Natural killer cell treated with Interleukin-12 subunit alpha and Interleukin-12 subunit beta and Interleukin-15 and Interleukin-18, amount 100 ng/mL, for 72 hours (primary cell): ENCODE measurements around the gene PNPLA2. TPM values are rescaled to one million over a fixed set of nuclear protein-coding genes. Genes with fewer than 3 reads are reported as not detected.
A peak's percentile ranks its signal among the peaks of the same experiment; 100 is the strongest.

ENCODE experiments used
- ATAC-seq, 2 donors: fragments of 150-1000 bp; cut with Tn5 transposase in 1 of 2; sonication (Bioruptor Pico), chemical (Tn5 transposase) in 1 of 2; 2 replicates each; pipeline ENCODE4 v1.10.0; 2021
- DNase-seq: peaks from one replicate; pipeline ENCODE4 v3.0.0; 2022; ENCODE audit warnings: low spot score
- H3K27ac Mint-ChIP-seq, 2 donors: 1 replicate in 1 of 2; 2 replicates in 1 of 2; pipeline ENCODE4 v1.8.0; 2022; ENCODE audit warnings: mixed read lengths in 2 of 2, mild to moderate bottlenecking in 1 of 2, moderate library complexity in 1 of 2
- H3K27me3 Mint-ChIP-seq, 2 donors: 1 replicate in 1 of 2; 2 replicates in 1 of 2; pipeline ENCODE4 v1.8.0; 2022; ENCODE audit warnings: mixed read lengths in 2 of 2
- H3K36me3 Mint-ChIP-seq: one replicate; pipeline ENCODE4 v1.8.0; 2022; ENCODE audit warnings: mixed read lengths
- H3K4me1 Mint-ChIP-seq, 2 donors: 1 replicate in 1 of 2; 2 replicates in 1 of 2; pipeline ENCODE4 v1.8.0; 2022; ENCODE audit warnings: low read depth in 2 of 2, mixed read lengths in 2 of 2, mild to moderate bottlenecking in 1 of 2
- H3K4me3 Mint-ChIP-seq: one replicate; pipeline ENCODE4 v1.8.0; 2022; ENCODE audit warnings: mixed read lengths
- H3K9me3 Mint-ChIP-seq: 2 replicates; pipeline ENCODE4 v1.8.0; 2022; ENCODE audit warnings: mixed read lengths
- total RNA-seq, 2 donors: library from RNA; stranded (reverse); gene quantifications; one replicate each; pipeline ENCODE4 v1.2.3, GENCODE V29; 2022

The PNPLA2 gene
- total RNA-seq, 2 donors from 2014 or later, result 69.0 to 95.0 TPM

DNA sequence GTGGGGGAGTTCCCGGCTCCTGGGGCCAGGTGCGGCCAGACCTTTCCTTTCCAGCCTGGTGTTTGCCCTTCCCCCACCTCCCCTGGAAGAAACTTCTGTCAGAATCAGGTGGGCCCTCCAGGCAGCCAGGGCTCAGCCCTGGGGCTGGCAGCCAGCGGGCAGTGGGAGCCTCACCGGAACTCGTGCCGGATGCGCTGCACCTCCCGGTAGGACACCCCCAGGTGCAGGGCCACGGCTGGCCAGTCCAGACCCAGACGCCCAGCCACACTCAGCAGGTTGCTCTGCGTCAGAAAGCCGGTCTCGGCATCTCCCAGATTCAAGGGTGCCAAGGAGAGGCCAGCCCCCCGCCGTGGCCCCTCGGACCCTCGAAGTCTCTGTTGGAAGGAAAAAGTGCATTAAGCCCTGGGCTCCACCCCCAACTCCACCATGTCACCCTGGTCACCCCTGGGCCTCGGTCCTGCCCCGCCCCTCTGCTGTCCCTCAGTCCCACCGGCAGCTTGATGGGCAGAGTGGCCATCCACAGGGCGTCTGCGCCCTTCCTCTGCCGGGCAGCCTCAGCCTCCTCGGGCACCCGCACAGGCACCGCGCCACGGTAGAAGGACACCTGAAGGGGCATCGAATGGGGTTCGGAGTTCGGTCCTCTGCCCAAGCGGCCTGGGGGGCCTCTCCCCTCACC lies 18.9 kb upstream of the PNPLA2 start:
- H3K27me3 Mint-ChIP-seq, result no peaks in the 10 kb centered on the region
- DNase-seq (no peak), ATAC-seq (no peak)
- H3K4me1 Mint-ChIP-seq, result peaks cover 7% of the 10 kb centered on the region in 2 donors
- no peaks in the 10 kb centered on the region for H3K9me3 Mint-ChIP-seq
- H3K36me3 Mint-ChIP-seq, result no peaks in the 10 kb centered on the region
- no peak overlapping the region for H3K27ac Mint-ChIP-seq
- H3K4me3 Mint-ChIP-seq, result no peak overlapping the region

DNA sequence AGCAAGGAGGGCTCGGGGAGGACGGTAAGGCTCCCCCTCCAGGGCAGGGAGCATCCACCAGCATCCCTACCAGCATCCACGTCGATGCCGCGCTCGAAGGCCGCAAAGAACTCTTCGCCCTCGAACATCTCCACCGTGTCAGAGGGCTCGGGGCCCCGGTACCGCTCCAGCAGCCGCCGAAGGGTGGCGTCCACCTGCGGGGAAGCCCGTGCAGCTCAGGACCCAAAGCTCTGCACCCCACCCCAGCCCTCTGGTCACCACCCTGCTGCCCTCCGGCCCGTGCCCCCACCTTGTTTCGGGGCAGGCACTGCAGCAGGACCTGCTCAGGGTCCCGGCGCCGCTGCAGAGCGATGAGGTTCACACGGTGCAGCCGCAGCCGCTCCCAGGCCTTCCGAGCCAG lies 18.2 kb upstream of the PNPLA2 start:
- Mint-ChIP-seq H3K9me3 (no peaks in the 10 kb centered on the region), H3K4me1 (peaks cover 7% of the 10 kb centered on the region in 2 donors), H3K4me3 (no peak overlapping the region), H3K27ac (no peak overlapping the region), H3K36me3 (no peaks in the 10 kb centered on the region), H3K27me3 (no peaks in the 10 kb centered on the region)
- no peak for DNase-seq
- ATAC-seq, result no peak

DNA sequence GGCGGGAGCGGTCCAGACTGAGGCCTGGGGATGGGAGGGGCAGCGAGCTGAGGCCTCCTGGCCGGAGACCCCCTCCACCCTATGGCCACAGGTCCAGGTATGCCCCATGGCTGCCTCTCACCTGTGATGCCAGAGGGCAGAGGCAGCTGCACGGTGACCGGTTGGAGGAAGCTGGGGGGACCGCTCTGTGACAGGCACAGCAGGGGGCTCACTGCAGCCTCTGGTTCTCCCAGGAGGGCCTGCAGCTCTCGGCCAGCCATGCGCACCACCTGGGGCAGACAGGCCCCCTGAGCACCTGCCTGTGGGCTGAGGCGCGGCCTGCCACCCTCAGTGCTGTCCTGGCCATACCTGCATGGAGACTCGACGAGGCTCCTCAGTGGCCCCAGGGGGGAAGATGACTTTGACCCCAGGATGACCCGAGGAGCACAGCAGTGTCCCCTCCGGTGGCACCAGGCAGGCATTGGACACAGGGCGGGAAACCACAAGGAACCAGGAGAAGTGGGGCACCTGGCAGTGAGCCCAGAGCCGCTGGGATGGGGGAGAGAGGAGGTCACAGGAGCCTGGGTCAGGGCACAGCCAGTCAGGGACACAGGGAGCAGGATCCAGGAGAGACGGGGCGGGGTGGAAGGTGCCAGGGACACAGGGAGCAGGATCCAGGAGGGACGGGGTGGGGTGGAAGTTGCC lies 17.5 kb upstream of the PNPLA2 start:
- Mint-ChIP-seq H3K27ac (no peak overlapping the region), H3K27me3 (no peaks in the 10 kb centered on the region), H3K4me3 (no peak overlapping the region)

DNA sequence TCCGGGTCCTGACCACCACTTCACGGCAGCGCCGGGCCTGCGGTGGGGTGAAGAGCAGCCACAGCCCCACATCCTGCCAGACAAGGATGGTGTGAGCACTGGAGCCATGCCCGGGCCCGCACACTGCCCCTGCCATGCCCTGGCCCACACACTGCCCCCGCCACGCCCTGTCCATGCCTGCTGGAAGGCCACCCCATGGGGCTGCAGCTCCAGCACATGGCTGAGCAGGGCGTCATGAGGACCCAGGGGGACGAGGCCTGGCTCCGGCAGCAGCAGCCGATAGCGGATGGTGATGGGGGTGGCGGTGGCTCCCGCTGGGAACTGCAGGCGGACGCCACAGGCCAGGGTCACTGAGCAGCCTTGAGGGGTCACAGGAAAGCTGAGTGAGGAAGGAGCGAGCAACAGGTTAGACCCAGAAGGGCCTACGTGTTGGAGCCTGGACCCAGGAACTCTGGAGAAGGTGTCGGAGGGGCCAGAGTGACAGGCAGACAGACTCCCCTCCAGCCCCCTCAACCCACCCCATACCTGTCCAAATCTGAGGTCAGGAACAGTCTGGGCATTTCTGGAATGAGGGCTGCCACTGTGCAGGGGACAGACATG lies 16.6 kb upstream of the PNPLA2 start:
- Mint-ChIP-seq H3K4me3 (no peak overlapping the region), H3K9me3 (no peaks in the 10 kb centered on the region), H3K27me3 (no peaks in the 10 kb centered on the region), H3K27ac (no peak overlapping the region), H3K4me1 (no peaks in the 10 kb centered on the region), H3K36me3 (no peaks in the 10 kb centered on the region)
- ATAC-seq (no peak), DNase-seq (no peak)

More for the DNA sequence above, 17.5 kb upstream of the PNPLA2 start:
- H3K9me3 Mint-ChIP-seq, result no peaks in the 10 kb centered on the region
- DNase-seq, result no peak
- no peak for ATAC-seq
- no peaks in the 10 kb centered on the region for H3K36me3 Mint-ChIP-seq
- H3K4me1 Mint-ChIP-seq, result peaks cover 2 to 3% of the 10 kb centered on the region in 2 donors

DNA sequence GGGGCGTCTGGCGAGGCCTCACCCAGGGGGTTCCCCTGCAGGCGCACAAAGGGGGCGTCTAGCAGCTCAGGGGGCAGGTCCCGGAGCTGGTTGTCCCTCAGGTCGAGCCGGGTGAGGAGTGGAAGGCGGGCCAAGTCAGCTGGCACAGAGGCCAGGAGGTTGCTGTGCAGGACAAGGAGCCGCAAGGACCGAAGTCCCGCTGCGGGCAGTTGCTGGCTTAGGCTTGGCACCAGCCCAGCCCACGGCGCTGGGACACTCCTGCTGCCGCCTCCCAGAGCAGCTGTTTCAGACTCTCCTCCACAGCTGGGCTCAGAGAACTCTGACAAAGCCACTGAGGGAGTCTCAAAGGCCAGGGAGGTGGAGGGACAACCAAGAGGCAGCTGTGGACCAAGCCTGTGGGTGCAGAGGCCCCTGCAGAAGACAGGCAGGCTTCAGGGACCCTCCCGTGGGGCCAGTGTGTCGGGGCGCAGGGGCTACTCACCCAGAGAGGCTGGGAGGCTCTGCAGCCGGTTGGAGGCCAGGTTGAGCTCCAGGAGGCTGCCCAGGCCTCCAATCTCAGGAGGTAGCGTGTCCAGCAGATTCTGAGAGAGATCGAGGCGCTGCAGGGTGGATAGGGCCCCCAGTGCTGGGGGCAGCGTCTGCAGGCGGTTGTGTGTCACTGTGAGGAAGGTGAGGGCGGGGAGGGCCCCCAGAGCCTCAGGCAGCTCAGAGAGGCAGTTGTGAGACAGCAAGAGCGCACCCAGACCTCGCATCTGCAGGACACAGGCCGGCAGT lies 15.8 kb upstream of the PNPLA2 start:
- H3K9me3 Mint-ChIP-seq, result no peaks in the 10 kb centered on the region
- H3K4me3 Mint-ChIP-seq, result no peak overlapping the region
- ATAC-seq (no peak), DNase-seq (no peak)
- peaks cover 2 to 4% of the 10 kb centered on the region in 2 donors for H3K4me1 Mint-ChIP-seq
- H3K36me3 Mint-ChIP-seq, result no peaks in the 10 kb centered on the region
- no peaks in the 10 kb centered on the region for H3K27me3 Mint-ChIP-seq
- no peak overlapping the region for H3K27ac Mint-ChIP-seq

GRCh38 chr11:803467-803742 lies 15.3 kb upstream of the PNPLA2 start:
- DNase-seq, result no peak
- Mint-ChIP-seq H3K36me3 (no peaks in the 10 kb centered on the region), H3K4me3 (no peak overlapping the region), H3K4me1 (peaks cover 3 to 6% of the 10 kb centered on the region in 2 donors), H3K27me3 (no peaks in the 10 kb centered on the region), H3K9me3 (no peaks in the 10 kb centered on the region), H3K27ac (no peak overlapping the region)
- no peak for ATAC-seq

DNA sequence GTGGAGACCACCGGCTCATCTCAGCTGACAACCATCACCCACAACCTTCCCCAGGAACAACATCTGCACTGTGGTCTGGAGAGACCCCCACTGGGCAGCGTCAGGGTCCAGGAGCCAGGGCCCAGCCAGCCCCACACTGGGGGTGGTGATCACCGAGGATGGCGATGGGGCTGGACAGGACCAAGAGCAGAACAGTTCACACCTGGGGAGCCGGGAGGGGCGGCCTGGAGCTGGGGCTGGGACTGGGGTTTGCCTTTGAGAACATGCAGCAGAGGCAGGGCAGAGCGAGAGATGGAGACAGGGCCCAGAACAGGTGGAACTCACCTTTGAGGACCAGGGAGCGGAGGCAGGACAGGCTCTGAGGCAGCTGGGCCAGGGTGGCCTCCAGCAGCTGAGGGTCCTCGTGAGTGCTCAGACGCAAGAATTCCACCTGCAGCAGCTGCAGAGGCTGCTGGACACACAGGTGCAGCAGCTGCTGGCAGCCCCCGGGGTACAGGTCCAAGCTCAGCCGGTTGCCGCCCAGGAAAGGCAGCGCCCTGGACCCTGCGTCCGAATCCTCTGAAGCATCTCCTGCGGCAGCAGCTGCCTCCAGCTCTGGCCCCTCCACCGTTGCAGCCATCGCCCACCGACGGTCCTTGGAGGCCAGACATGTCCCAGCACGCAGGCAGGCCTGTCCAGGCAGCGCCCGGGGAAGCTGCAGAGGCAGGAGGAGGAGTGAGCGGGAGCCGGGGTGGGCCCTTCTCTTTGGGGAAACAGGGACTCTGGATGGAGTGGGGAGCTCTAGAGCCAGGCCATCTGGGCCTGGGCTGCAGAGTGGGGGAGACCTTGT lies 14.7 kb upstream of the PNPLA2 start:
- peak overlapping the region in 1 of 2 donors; percentile 27 for H3K27ac Mint-ChIP-seq
- peaks cover 6 to 12% of the 10 kb centered on the region in 2 donors for H3K4me1 Mint-ChIP-seq
- ATAC-seq, result no peak
- H3K9me3 Mint-ChIP-seq, result no peaks in the 10 kb centered on the region
- no peaks in the 10 kb centered on the region for H3K27me3 Mint-ChIP-seq
- DNase-seq, result no peak
- peak overlapping the region; percentile 70 for H3K4me3 Mint-ChIP-seq
- H3K36me3 Mint-ChIP-seq, result no peaks in the 10 kb centered on the region

- no peaks in the 10 kb centered on the region for H3K27me3 Mint-ChIP-seq
- no peak for ATAC-seq
- peaks cover 7 to 13% of the 10 kb centered on the region in 2 donors for H3K4me1 Mint-ChIP-seq
These were observed 14.1 kb upstream of the PNPLA2 start for GRCh38 chr11:804599-804964.

GRCh38 chr11:808427-809286 lies 10.1 kb upstream of the PNPLA2 start:
- Mint-ChIP-seq H3K4me3 (peak overlapping the region; percentile 92), H3K27ac (peak overlapping the region; percentile 97), H3K36me3 (peaks cover 7% of the 10 kb centered on the region), H3K27me3 (no peaks in the 10 kb centered on the region), H3K9me3 (no peaks in the 10 kb centered on the region), H3K4me1 (peaks cover 22 to 33% of the 10 kb centered on the region in 2 donors)
- no peak for DNase-seq
- no peak for ATAC-seq

More at GRCh38 chr11:804599-804964, 14.1 kb upstream of the PNPLA2 start:
- no peak for DNase-seq
- Mint-ChIP-seq H3K4me3 (peak overlapping the region; percentile 70), H3K9me3 (no peaks in the 10 kb centered on the region), H3K27ac (peak overlapping the region in 1 of 2 donors; percentile 27), H3K36me3 (no peaks in the 10 kb centered on the region)

GRCh38 chr11:809287-810039 lies 9.3 kb upstream of the PNPLA2 start, which contains the start of gene RPLP2:
RPLP2 (plus strand) TSS chr11:809967; CDS start chr11:810235, 268 bp downstream.
- peak within 1 kb of the TSS; percentile 92 for H3K4me3 Mint-ChIP-seq
- ATAC-seq, result peak; percentile 89 to 93
- H3K9me3 Mint-ChIP-seq, result no peaks in the 10 kb centered on the region
- no peaks in the 10 kb centered on the region for H3K27me3 Mint-ChIP-seq
- H3K36me3 Mint-ChIP-seq, result peaks cover 7% of the 10 kb centered on the region
- peaks cover 22 to 33% of the 10 kb centered on the region in 2 donors for H3K4me1 Mint-ChIP-seq
- peak within 1 kb of the TSS; percentile 97 for H3K27ac Mint-ChIP-seq
- peak; percentile 98 for DNase-seq

- Mint-ChIP-seq H3K4me3 (peak overlapping the region; percentile 92), H3K4me1 (peaks cover 22 to 33% of the 10 kb centered on the region in 2 donors), H3K9me3 (no peaks in the 10 kb centered on the region), H3K27me3 (no peaks in the 10 kb centered on the region), H3K36me3 (peaks cover 7% of the 10 kb centered on the region), H3K27ac (peak overlapping the region; percentile 97)
- DNase-seq, result no peak
- no peak for ATAC-seq
These were observed 8.6 kb upstream of the PNPLA2 start for GRCh38 chr11:810040-810567.
